GM18502 (cell line): Measurements from ENCODE around the gene GH2.
"Not testable (repeated sequence)": the region's sequence is repeated elsewhere in the genome, so short reads cannot be mapped to it uniquely, and the experiment has no call there.

Source experiments
- ATAC-seq: cut with Tn5 transposase; IDR thresholded peaks from one replicate; pipeline ENCODE4 v1.9.1; 2021; ENCODE audit warnings: mild to moderate bottlenecking; ENCODE audit not compliant: unreplicated experiment, poor library complexity

GH2 gene

GRCh38 chr17:63878413-63878812 is 3.3 kb downstream of the GH2 start:
- not testable (repeated sequence) for ATAC-seq

GRCh38 chr17:63874693-63875092 is 7.1 kb downstream of the GH2 start:
- ATAC-seq, result not testable (repeated sequence)

- not testable (repeated sequence) for ATAC-seq
These were observed 7.6 kb downstream of the GH2 start for GRCh38 chr17:63874061-63874626.

GRCh38 chr17:63873577-63873976 is 8.2 kb downstream of the GH2 start, which contains the start of gene CSH2:
Gene CSH2 (minus strand): TSS chr17:63873677. CDS start chr17:63873614, 63 bp downstream.
- not testable (repeated sequence) for ATAC-seq

- ATAC-seq, result not testable (repeated sequence)
These were observed 9.9 kb downstream of the GH2 start for GRCh38 chr17:63871646-63872365.

GRCh38 chr17:63870292-63870665 is 11.5 kb downstream of the GH2 start:
- not testable (repeated sequence) for ATAC-seq

- ATAC-seq, result not testable (repeated sequence)
These were observed 12.1 kb downstream of the GH2 start for GRCh38 chr17:63869491-63870291.

GRCh38 chr17:63866625-63867024 is 15.1 kb downstream of the GH2 start:
- ATAC-seq, result not testable (repeated sequence)

- ATAC-seq, result no peak
These were observed 22.5 kb downstream of the GH2 start for GRCh38 chr17:63859257-63859656.

- ATAC-seq, result not testable (repeated sequence)
These were observed 25.3 kb downstream of the GH2 start for GRCh38 chr17:63856425-63856824.

- no peak for ATAC-seq
These were observed 26.6 kb downstream of the GH2 start for GRCh38 chr17:63855185-63855584.

GRCh38 chr17:63854709-63855108 is 27.0 kb downstream of the GH2 start:
- no peak for ATAC-seq

GRCh38 chr17:63853260-63853659 is 28.5 kb downstream of the GH2 start:
- ATAC-seq, result no peak

GRCh38 chr17:63850401-63850800 is 31.3 kb downstream of the GH2 start:
- ATAC-seq, result no peak

GRCh38 chr17:63848834-63849689 is 32.7 kb downstream of the GH2 start:
- ATAC-seq, result peak; percentile 88

GRCh38 chr17:63847525-63848249 is 34.1 kb downstream of the GH2 start:
- no peak for ATAC-seq

- no peak for ATAC-seq
These were observed 36.2 kb downstream of the GH2 start for GRCh38 chr17:63845509-63845908.

- no peak for ATAC-seq
These were observed 37.6 kb downstream of the GH2 start for GRCh38 chr17:63843910-63844677.

GRCh38 chr17:63843387-63843888 is 38.3 kb downstream of the GH2 start:
- ATAC-seq, result not testable (repeated sequence)
